ENCODE results near the gene PCDHB6. TPM values are rescaled to one million over a fixed set of nuclear protein-coding genes. Genes with fewer than 3 reads are reported as not detected.
"Not testable (repeated sequence)": the region's sequence is repeated elsewhere in the genome, so short reads cannot be mapped to it uniquely, and the experiment has no call there.

PCDHB6 gene
- total and polyA plus RNA-seq, 2 of the 13 experiments (the other 11 are each of a cell fraction or from before 2014, with no cell fraction given) = 0.01 to 0.04 TPM

- CTCF ChIA-PET (ENCODE audit: low intra/inter-chr PET ratio, low total read pairs); DNase-seq (ENCODE audit: low spot score); H3K36me3 ChIP-seq (replicated peaks in 1 of 2; ENCODE audit: control insufficient read depth in 1 of 2, insufficient read depth in 2 of 2, low read length in 2 of 2); H3K4me3 ChIP-seq (replicated peaks in 1 of 3; ENCODE audit: insufficient read depth in 1 of 3, low read depth in 2 of 3, low read length in 3 of 3); H3K9me3 ChIP-seq (ENCODE audit: low read length); H3K4me2 ChIP-seq (ENCODE audit: low read depth, low read length); H3K9ac ChIP-seq (ENCODE audit: insufficient read depth, low read depth, low read length); H4K20me1 ChIP-seq (ENCODE audit: insufficient read depth, low read length); H3K27ac ChIP-seq (ENCODE audit: extremely low read length, insufficient read depth, low read length); ATAC-seq; POLR2A ChIA-PET; intact Hi-C loops (cut with micrococcal nuclease; ENCODE audit: unreplicated experiment); BruUV-seq (replicated peaks); FAIRE-seq; H2AFZ ChIP-seq (ENCODE audit: low read length); H3K79me2 ChIP-seq (ENCODE audit: insufficient read depth, low read length); in situ Hi-C loops (cut with HindIII; ENCODE audit: extremely low pct_ligation_motif_present, low pct_unique_long_range_greater_than_20kb); H3K27me3 ChIP-seq (ENCODE audit: control insufficient read depth in 1 of 2, insufficient read depth in 2 of 2, low read length in 2 of 2); H3K4me1 ChIP-seq (ENCODE audit: insufficient read depth, low read length): not testable (repeated sequence)
- 79% methylated on average over 33 of the region's 79 CpGs for WGBS (ENCODE audit: low lambda C conversion rate)
These were observed 24.6 kb downstream of the PCDHB6 start for GRCh38 chr5:141174291-141175104.

DNA sequence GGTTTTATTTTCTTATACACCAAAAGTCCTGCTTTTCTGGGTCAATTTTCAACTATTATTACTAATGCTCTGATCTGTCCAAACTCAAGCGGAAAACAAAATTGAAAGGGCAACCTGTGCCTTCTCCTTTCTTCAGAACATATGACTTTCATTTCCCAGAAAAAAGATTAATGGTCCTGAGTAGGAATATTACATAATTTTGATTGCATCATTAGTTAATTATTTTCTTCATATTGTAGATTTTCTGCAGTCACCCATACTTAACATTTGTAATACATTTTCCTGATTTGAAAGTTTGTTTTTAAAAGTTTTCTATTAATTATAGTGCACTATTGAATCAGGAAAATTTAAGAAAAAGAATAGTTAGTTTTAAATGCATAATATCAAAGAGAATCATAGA lies 26.1 kb downstream of the PCDHB6 start:
- TF ChIP-seq CEBPB (IDR thresholded peaks at IDR 0.05; ENCODE audit: borderline replicate concordance, low read depth, low read length) = peak; percentile 10; the same call in 1 of the 2 replicates
- TF ChIP-seq STAG1 (CRISPR knock-in tag; IDR thresholded peaks at IDR 0.05) = no peak
- TF ChIP-seq ATF7 (IDR thresholded peaks at IDR 0.05) = peak; percentile 47; the same call in 1 of the 2 replicates
- TF ChIP-seq ATF7 (CRISPR knock-in tag; IDR thresholded peaks at IDR 0.05) = no peak
- WGBS (ENCODE audit: low lambda C conversion rate) = 0% methylated on average over 1 of the region's 1 CpG
- Histone ChIP-seq H3K27me3 (ENCODE audit: control insufficient read depth in 1 of 2, insufficient read depth in 2 of 2, low read length in 2 of 2) (no peaks in the 10 kb centered on the region; a peak in 1 of 5 replicates), H2AFZ (ENCODE audit: low read length) (no peak overlapping the region), H3K4me3 (replicated peaks in 1 of 3; ENCODE audit: insufficient read depth in 1 of 3, low read depth in 2 of 3, low read length in 3 of 3) (no peak overlapping the region), H3K79me2 (ENCODE audit: insufficient read depth, low read length) (no peaks in the 10 kb centered on the region), H3K4me2 (ENCODE audit: low read depth, low read length) (no peak overlapping the region), H3K36me3 (replicated peaks in 1 of 2; ENCODE audit: control insufficient read depth in 1 of 2, insufficient read depth in 2 of 2, low read length in 2 of 2) (no peaks in the 10 kb centered on the region), H3K9me3 (ENCODE audit: low read length) (no peaks in the 10 kb centered on the region), H3K9ac (ENCODE audit: insufficient read depth, low read depth, low read length) (no peak overlapping the region), H4K20me1 (ENCODE audit: insufficient read depth, low read length) (no peaks in the 10 kb centered on the region), H3K27ac (ENCODE audit: extremely low read length, insufficient read depth, low read length) (no peak overlapping the region), H3K4me1 (ENCODE audit: insufficient read depth, low read length) (no peaks in the 10 kb centered on the region)
- BruUV-seq (replicated peaks) = no TSS peak
- FAIRE-seq (no peak), DNase-seq (ENCODE audit: low spot score) (no peak), ATAC-seq (no peak)
- CTCF ChIA-PET (ENCODE audit: low intra/inter-chr PET ratio, low total read pairs) = no interaction called here
- in situ Hi-C loops (cut with HindIII; ENCODE audit: extremely low pct_ligation_motif_present, low pct_unique_long_range_greater_than_20kb) = no loop called here
- POLR2A ChIA-PET = no interaction called here
- intact Hi-C loops (cut with micrococcal nuclease; ENCODE audit: unreplicated experiment) = no loop called here
